ENCODE results near the gene PHF8.

The PHF8 gene

DNA sequence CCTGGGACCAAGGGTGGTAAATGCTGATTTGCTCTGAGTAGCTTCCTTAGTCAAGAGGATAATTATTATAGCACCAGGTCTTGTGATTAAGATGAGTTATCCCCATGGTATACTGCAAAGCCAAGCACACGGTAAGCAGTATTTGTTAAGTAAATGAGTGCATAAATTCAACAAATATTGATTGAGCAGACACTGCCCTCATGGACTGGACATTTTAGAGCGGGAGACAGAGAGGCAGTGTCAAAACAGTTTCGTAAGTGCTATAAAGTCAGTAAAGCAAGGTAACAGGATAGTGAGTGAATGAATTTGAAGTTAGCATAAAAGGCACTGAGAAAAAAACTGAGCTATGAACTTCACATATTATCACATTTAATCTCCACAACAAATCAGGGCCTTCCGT is 13.9 kb downstream of the PHF8 start:
- TF ChIP-seq, protein P1, sequence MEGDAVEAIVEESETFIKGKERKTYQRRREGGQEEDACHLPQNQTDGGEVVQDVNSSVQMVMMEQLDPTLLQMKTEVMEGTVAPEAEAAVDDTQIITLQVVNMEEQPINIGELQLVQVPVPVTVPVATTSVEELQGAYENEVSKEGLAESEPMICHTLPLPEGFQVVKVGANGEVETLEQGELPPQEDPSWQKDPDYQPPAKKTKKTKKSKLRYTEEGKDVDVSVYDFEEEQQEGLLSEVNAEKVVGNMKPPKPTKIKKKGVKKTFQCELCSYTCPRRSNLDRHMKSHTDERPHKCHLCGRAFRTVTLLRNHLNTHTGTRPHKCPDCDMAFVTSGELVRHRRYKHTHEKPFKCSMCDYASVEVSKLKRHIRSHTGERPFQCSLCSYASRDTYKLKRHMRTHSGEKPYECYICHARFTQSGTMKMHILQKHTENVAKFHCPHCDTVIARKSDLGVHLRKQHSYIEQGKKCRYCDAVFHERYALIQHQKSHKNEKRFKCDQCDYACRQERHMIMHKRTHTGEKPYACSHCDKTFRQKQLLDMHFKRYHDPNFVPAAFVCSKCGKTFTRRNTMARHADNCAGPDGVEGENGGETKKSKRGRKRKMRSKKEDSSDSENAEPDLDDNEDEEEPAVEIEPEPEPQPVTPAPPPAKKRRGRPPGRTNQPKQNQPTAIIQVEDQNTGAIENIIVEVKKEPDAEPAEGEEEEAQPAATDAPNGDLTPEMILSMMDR (IDR thresholded peaks at IDR 0.05; ENCODE audit: control insufficient read depth, extremely low read depth, insufficient read depth), result no peak
- DNase-seq (ENCODE audit: low read depth), result no peak
- no peak overlapping the region for H3K4me3 ChIP-seq (ENCODE audit: low read depth, low read length)

DNA sequence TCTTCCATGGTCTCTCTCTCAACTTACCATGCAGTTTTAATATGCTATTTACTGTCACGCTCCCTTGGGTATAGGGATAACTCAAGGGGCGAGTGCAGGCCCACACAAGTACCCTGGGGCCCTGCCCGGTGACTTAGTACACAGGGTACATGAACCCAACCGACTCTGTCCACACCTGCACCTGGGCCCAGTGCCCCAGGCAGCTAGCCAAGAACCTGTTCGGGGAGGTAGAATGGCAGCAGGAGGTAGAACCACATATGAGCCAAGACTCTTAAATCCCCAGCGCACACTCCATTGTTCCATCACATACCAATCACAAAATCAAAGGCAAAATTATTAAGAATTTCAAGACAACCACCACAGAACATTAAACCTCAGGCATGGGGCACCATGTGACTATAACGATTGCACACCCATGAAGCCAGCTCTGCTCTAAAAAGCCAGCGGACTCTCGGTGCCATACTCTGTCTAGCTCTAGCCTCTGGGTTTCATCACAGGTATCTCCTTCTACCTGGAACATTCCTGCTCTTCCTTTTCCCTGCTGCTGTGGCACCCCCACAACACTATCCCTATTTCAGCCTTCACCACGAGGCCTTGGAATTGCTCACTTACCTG is 14.6 kb downstream of the PHF8 start:
- TF ChIP-seq, protein P1 (IDR thresholded peaks at IDR 0.05; ENCODE audit: control insufficient read depth, extremely low read depth, insufficient read depth), result no peak
- H3K4me3 ChIP-seq (ENCODE audit: low read depth, low read length), result no peak overlapping the region
- DNase-seq (ENCODE audit: low read depth), result peak; percentile 66

DNA sequence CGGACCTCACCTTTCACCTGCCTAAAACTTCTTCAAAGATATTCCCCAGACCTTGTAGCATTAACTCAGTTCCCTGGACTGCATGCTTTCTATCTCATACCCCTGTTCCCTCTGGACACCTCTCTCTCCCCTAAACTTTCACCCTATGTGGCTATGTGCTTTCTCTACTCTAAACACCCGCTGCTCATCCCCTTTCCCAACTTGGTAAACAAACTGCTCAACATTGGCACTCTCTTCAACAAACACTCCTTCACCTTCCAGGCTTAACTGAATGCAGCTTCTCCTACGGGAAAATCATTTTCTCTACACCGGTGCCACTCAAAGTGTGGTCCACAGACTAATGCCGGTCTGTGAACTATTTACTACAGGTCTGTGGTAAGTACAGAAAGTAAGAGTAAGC is 19.9 kb downstream of the PHF8 start:
- no peak for DNase-seq (ENCODE audit: low read depth)
- H3K4me3 ChIP-seq (ENCODE audit: low read depth, low read length), result no peak overlapping the region
- TF ChIP-seq, protein P1 (IDR thresholded peaks at IDR 0.05; ENCODE audit: control insufficient read depth, extremely low read depth, insufficient read depth), result no peak

- TF ChIP-seq, protein P1 (IDR thresholded peaks at IDR 0.05; ENCODE audit: control insufficient read depth, extremely low read depth, insufficient read depth), result no peak
- DNase-seq (ENCODE audit: low read depth), result no peak
Measured at GRCh38 chrX:54012830-54013500, 31.3 kb downstream of the PHF8 start.

GRCh38 chrX:54007682-54008081 is 36.6 kb downstream of the PHF8 start:
- TF ChIP-seq, protein P1 (IDR thresholded peaks at IDR 0.05; ENCODE audit: control insufficient read depth, extremely low read depth, insufficient read depth), result no peak
- DNase-seq (ENCODE audit: low read depth), result no peak
- H3K4me3 ChIP-seq (ENCODE audit: low read depth, low read length), result no peak overlapping the region

More at GRCh38 chrX:54012830-54013500, 31.3 kb downstream of the PHF8 start:
- H3K4me3 ChIP-seq (ENCODE audit: low read depth, low read length), result no peak overlapping the region

GRCh38 chrX:53997724-53998123 is 46.5 kb downstream of the PHF8 start:
- no peak overlapping the region for H3K4me3 ChIP-seq (ENCODE audit: low read depth, low read length)
- no peak for DNase-seq (ENCODE audit: low read depth)
- TF ChIP-seq, protein P1 (IDR thresholded peaks at IDR 0.05; ENCODE audit: control insufficient read depth, extremely low read depth, insufficient read depth), result no peak

Measured in LNCaP clone FGC (cell line).